GM12892 (cell line): ENCODE data around the gene CORIN.

Experiments used
- DNase-seq: peaks from one replicate; pipeline ENCODE4 v3.0.0; 2011; ENCODE audit not compliant: insufficient read length
- FAIRE-seq: peaks from 2 replicates; lab custom pipeline; 2011; peaks lifted over from hg19 to GRCh38; lab: Jason Lieb, UNC
- POLR2A ChIP-seq: IDR thresholded peaks from 2 replicates; pipeline ENCODE4 v1.6.1; 2011; ENCODE audit warnings: low read depth, low read length, control low read depth
- POLR2AphosphoS5 ChIP-seq: IDR thresholded peaks from 2 replicates; pipeline ENCODE4 v1.6.1; 2011; ENCODE audit warnings: low read depth, low read length, control low read depth
- TAF1 ChIP-seq: IDR thresholded peaks from 2 replicates; pipeline ENCODE4 v1.6.1; 2011; ENCODE audit warnings: low read depth, mild to moderate bottlenecking, control low read depth, low read length, borderline replicate concordance

CORIN gene

GRCh38 chr4:47856713-47857112 lies 18.8 kb upstream of the CORIN start:
- DNase-seq (no peak), FAIRE-seq (no peak)
- TF ChIP-seq TAF1, result no peak
- TF ChIP-seq POLR2AphosphoS5, result no peak
- TF ChIP-seq POLR2A, result no peak

- TF ChIP-seq POLR2A, result no peak
- no peak for TF ChIP-seq POLR2AphosphoS5
- FAIRE-seq (no peak), DNase-seq (no peak)
Observed at GRCh38 chr4:47855350-47855749, 17.5 kb upstream of the CORIN start.

GRCh38 chr4:47852136-47852535 lies 14.3 kb upstream of the CORIN start:
- TF ChIP-seq POLR2A (no peak), TAF1 (no peak), POLR2AphosphoS5 (no peak)

GRCh38 chr4:47849466-47849865 lies 11.6 kb upstream of the CORIN start:
- FAIRE-seq, result peak; percentile 17
- TF ChIP-seq POLR2A (no peak), TAF1 (no peak), POLR2AphosphoS5 (no peak)
- no peak for DNase-seq

More at GRCh38 chr4:47852136-47852535, 14.3 kb upstream of the CORIN start:
- DNase-seq (no peak), FAIRE-seq (no peak)

GRCh38 chr4:47848041-47848440 lies 10.2 kb upstream of the CORIN start:
- no peak for TF ChIP-seq TAF1
- no peak for TF ChIP-seq POLR2AphosphoS5
- TF ChIP-seq POLR2A, result no peak
- no peak for DNase-seq
- peak; percentile 53 for FAIRE-seq

- FAIRE-seq (no peak), DNase-seq (no peak)
- no peak for TF ChIP-seq TAF1
- no peak for TF ChIP-seq POLR2A
- no peak for TF ChIP-seq POLR2AphosphoS5
Observed at GRCh38 chr4:47842985-47843384, 5.1 kb upstream of the CORIN start.

GRCh38 chr4:47840291-47840690 lies 2.4 kb upstream of the CORIN start:
- FAIRE-seq (no peak), DNase-seq (no peak)
- TF ChIP-seq POLR2A, result no peak
- no peak for TF ChIP-seq TAF1
- TF ChIP-seq POLR2AphosphoS5, result no peak

GRCh38 chr4:47839259-47839658 lies 1.4 kb upstream of the CORIN start:
- DNase-seq, result no peak
- peak; percentile 78 for FAIRE-seq
- TF ChIP-seq TAF1 (no peak), POLR2AphosphoS5 (no peak), POLR2A (no peak)

- FAIRE-seq (no peak), DNase-seq (no peak)
- no peak for TF ChIP-seq POLR2A
- TF ChIP-seq POLR2AphosphoS5, result no peak
- TF ChIP-seq TAF1, result no peak
Observed at GRCh38 chr4:47838445-47838844, 578 bp upstream of the CORIN start.

- FAIRE-seq (peak; percentile 92), DNase-seq (peak; percentile 37)
- TF ChIP-seq POLR2AphosphoS5 (no peak), POLR2A (no peak), TAF1 (no peak)
Observed at GRCh38 chr4:47837094-47837907, 566 bp downstream of the CORIN start.

- no peak for TF ChIP-seq POLR2AphosphoS5
- no peak for TF ChIP-seq POLR2A
- no peak for TF ChIP-seq TAF1
- peak; percentile 52 for DNase-seq
- FAIRE-seq, result no peak
Observed at GRCh38 chr4:47836641-47837093, 1.2 kb downstream of the CORIN start.

- FAIRE-seq (no peak), DNase-seq (no peak)
- no peak for TF ChIP-seq TAF1
- no peak for TF ChIP-seq POLR2A
- no peak for TF ChIP-seq POLR2AphosphoS5
Observed at GRCh38 chr4:47835494-47835893, 2.4 kb downstream of the CORIN start.
